A172 (cell line): ENCODE measurements around the gene RAPSN. TPM values are rescaled to one million over a fixed set of nuclear protein-coding genes. Genes with fewer than 3 reads are reported as not detected.

ENCODE experiments used
- DNase-seq: peaks from one replicate; pipeline ENCODE4 v3.0.0-alpha.2; 2015; ENCODE audit warnings: low spot score
- total RNA-seq: library from RNA; depleted of rRNA; stranded (reverse); fragments of >200 nt; shearing (Covaris generic); gene quantifications from 2 replicates; pipeline ENCODE4 v1.2.3, GENCODE V29; 2014

Gene RAPSN
- total RNA-seq, 1 experiment from 2014 or later = not detected

DNA sequence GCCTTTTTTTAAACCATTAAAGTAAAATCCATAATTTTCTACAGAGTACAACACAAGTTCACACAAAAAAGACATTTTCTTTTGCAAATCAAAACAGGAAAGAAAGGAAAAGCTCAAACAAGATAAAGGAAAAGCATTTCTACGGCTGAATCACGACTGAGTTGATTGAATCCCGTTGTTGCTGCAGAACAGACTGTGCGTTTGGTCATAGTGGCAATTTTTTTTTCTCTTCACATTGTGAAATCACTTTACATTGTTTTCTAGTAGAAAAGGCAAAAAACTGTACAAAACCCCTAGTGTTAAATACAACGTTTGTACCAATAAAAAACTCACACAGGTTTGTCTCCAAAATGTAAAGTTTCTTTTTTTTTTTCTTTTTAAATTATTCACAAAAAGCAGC is 17.3 kb upstream of the RAPSN start:
- DNase-seq = no peak

DNA sequence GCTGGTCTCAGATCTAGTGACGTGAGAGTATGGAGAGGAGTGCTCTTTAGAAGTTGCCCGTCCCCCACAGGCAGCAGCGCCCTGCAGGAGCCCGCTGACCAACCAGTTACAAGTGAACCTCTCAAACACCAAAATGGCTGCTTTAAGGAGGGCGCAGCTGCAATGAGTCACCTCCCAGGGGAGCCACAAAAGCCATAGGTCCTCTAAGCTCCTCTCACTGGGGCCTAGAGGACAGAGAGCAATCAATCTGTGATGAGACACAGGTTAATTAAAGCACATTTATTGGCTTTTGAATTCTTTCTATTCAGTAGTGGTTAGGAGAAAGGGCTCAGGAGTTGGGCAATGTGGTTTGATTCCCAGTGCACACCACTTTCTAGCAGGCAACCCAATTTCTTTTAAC is 15.5 kb upstream of the RAPSN start:
- peak; percentile 98 for DNase-seq

- DNase-seq = no peak
These were observed 12.9 kb upstream of the RAPSN start for GRCh38 chr11:47461876-47462275.

DNA sequence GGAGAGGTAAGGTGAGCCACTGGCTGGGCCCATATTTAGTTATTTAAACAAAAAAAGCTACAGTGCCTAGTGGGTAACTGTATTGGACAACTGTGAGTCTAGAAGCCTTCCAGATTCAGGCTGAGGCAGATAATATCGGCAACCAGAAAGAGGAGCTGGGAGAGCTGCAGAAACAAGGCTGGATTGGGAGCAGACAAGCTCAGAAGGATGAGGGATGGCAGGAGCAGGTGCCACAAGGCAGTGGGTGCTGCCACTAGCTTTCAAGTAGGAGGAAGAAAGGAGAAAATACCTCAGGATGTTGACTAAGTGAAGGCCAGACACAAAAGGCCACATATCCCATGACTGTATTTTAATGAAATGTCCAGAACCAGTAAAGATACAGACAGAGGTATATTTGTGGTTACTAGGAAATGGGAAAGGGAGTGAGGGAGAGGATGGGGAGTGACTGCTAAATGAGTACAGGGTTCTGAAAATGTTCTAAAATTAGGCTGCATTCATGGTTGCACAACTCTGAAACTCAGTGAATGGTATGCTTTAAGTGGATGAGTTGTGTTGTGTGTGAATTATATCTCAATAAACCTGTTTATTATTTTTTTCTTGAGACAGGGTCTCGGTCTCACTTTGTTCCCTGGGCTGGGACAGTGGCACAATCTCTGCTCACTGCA is 11.8 kb upstream of the RAPSN start:
- DNase-seq = no peak

- peak; percentile 82 for DNase-seq
These were observed 5.3 kb upstream of the RAPSN start for GRCh38 chr11:47454258-47454671.

DNA sequence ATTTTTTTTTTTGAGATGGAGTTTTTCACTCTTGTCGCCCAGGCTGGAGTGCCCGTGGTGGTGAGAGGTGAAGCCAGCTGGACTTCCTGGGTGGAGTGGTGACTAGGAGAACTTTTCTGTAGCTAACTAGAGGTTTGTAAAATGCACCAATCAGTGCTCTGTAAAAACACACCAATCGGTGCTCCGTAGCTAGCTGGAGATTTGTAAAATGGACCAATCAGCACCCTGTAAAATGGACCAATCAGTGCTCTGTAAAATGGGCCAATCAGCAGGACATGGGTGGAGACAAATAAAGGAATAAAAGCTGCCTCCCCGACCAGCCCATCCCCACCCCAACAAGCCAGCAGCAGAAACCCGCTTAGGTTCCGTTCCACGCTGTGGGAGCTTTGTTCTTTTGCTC is 4.4 kb upstream of the RAPSN start:
- no peak for DNase-seq

GRCh38 chr11:47451990-47452389 is 3.1 kb upstream of the RAPSN start:
- DNase-seq = no peak

- no peak for DNase-seq
These were observed 2.5 kb upstream of the RAPSN start for GRCh38 chr11:47451436-47451835.

DNA sequence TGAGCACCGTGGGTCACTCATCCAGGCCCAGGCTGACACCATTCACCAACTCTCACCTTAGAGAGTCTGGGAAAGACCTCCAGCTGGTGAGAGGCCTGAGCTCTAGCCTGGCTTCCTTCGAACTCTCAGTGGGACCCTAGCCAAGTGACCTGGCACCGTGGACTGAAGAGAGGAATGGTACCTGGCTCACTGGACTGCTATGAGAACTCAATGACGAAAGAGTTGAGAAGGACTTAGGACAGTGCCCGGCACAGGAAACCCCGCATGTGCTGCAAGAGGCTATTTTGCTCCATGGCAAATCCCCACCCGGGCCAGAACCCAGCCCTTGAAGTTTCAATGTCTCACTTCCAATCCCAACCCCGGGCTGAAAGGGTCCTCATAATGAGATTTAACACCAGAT is 605 bp upstream of the RAPSN start:
- no peak for DNase-seq

DNA sequence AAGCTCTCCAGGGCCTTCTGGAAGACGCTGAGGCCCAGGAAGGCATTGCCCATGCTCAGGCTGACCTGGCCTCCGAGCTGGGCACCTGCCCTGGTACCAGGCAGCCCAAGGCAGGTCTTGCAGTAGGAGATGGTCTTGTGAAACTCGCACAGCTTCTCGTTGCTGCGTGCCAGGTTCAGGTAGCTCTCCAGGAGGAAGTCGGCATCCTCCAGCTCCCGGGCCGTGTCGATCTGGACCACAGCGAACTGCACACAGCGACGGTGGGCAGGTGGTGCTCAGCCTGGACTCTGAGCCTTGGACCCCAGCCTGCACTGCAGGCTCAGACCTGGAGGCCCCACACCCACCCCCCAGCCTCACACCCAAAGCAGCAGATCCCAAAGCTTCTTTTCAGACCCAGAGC is 1.0 kb downstream of the RAPSN start:
- DNase-seq = no peak

DNA sequence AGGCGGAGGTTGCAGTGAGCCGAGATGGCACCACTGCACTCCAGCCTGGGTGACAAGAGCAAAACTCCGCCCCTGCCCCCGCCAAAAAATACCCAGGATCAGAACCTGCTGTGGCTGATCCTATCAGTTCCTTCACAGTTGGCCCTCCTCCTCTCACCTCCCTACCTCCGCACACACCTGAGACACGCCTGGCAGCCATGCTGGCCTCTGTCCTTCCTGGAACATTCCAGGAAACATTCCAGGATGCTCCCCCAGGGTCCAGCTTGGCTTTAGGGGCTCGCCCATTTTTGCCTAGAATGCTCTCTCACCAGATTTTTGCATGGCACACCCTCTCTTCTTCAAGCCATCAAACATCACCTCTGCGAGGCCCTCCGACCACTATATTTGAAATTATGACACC is 2.1 kb downstream of the RAPSN start:
- no peak for DNase-seq

DNA sequence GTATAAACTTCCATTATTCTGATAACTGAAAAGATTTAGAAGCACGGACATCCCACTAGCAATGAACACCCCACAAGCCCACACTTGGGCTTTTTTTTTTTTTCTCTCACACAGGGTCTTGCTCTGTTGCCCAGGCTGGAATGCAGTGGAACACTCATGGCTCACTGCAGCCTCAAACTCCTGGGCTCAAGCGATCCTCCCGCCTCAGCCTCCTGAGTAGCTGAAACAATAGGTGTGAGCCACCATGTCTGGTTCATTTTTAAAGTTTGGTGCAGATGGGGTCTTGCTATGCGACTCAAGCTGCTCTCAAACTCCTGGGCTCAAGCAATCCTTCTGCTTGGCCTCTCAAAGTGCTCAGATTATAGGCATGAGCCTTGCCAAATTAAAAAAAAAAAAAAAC is 3.1 kb downstream of the RAPSN start:
- no peak for DNase-seq

DNA sequence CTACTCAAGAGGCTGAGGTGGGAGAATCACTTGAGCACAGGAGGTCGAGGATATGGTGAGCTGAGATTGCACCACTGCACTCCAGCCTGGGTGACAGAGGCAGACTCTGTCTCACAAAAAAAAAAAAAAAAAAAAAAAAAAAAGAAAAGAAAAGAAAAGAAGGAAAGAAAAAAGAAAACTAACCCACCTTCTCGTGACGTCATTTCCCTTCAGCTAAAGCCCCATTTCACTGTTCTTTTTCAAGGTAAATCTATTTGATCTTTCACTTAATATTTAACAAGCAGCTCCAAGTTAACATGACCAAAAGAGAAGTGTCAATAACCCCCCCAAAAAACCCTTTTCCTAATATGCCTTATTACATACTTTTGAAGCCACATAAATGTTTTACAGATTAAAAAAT is 5.1 kb downstream of the RAPSN start:
- no peak for DNase-seq

- DNase-seq = no peak
These were observed 5.8 kb downstream of the RAPSN start for GRCh38 chr11:47443028-47443700.

DNA sequence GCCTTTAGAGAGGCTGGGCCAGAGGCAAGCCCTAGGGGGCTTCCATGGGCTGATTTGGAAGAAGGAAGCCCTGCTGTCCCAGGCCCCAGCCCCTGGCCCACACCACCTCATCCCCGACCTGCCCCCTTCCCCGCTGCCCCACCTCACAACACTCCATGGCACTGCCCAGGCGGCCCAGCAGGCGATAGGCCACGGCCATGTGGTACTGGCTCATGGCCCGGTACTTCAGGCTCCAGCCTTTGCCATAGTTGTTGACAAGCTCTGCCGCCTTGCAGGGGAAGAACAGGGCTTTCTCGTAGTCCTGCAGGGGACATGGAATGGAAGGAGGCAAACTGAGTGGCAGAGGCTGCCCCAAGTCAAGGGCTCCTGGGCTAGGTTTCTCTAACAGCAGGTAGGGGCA is 6.4 kb downstream of the RAPSN start:
- no peak for DNase-seq

- DNase-seq = no peak
These were observed 7.5 kb downstream of the RAPSN start for GRCh38 chr11:47441421-47441820.

DNA sequence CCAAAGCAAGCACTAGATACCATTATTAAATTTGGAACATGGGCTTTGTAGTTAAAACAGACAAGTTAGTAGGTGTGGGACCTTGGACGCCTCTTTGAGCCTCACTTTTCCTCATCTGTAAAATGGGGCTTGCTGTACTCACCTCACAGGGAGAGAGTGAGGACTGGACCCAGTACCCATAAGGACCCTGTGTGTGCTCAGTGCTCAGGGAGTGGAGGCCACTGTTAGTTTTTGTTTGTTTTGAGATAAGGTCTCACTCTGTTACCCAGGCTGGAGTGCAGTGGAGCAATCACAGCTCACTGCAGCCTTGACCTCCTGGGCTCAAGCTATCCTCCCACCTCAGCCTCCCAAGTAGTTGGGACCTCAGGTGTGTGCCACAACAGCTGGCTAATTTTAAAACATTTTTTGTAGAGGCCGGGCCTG is 8.9 kb downstream of the RAPSN start:
- no peak for DNase-seq

DNA sequence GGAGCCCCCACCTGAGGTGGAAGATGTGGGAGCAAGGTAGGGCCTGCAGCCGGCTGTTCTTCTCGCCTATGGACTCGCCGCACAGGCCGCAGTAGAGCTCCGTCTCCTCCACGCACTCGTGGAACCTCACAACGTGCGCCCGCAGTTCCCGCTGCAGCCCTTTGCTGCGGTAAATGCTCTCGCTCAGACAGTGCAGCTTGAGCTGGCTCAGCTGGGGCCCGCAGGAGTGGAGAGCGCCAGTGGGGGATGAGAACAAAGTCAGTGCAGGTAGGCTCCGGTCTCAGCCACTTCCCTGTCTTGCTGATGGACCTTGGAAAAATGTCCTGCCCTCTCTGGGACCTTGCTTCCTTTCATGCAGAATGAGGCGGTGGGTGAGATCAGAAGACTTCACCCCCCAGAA is 10.2 kb downstream of the RAPSN start:
- DNase-seq = no peak

- DNase-seq = no peak
These were observed 11.1 kb downstream of the RAPSN start for GRCh38 chr11:47437746-47438418.

DNA sequence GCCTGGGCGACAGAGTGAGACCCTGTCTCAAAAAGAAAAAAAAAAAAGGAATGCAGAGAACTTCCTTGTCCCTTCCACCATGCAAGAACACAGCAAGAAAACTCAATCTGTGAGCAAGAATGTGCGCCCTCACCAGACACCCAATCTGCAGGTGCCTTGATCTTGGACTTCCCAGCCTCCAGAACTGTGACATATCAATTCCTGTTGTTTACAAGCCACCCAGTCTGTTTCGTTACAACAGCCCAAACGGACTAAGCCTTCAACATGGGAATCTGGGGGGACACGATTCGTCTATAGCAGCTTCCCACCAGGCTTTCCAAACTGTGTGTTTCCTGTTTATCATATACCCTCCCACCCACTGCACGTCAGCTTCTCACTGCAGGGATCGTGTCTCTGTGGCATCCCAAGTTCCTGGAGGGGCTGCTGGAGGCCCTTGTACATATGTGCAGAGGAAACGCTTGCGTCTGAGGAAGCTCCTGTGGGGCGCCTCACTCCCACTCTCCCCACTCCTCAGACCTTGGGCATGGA is 11.7 kb downstream of the RAPSN start:
- no peak for DNase-seq

DNA sequence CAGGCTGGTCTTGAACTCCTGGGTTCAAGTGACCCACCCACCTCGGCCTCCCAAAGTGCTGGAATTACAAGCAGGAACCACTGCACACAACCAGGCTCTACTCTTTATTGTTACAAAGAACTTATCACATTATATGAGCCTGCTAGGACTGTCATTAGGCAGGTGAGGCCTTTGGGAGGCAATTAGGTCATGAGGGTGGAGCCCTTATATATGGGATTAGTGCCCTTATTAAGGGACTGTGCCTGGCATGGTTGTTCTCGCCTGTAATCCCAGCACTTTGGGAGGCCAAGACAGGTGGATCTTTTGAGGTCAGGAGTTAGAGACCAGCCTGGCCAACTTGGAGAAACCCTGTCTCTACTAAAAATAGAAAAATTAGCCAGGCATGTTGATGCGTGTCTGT is 12.2 kb downstream of the RAPSN start:
- no peak for DNase-seq

- no peak for DNase-seq
These were observed 13.2 kb downstream of the RAPSN start for GRCh38 chr11:47435687-47436086.
